Nephron (organoid): Measurements from ENCODE around the gene GLE1.

Experiments used
- H3K27ac Mint-ChIP-seq, 3 experiments: 2 replicates each; pipeline ENCODE4 v1.8.0; 2020; ENCODE audit warnings: mixed read lengths in 3 of 3, mild to moderate bottlenecking in 2 of 3, moderate library complexity in 1 of 3
- H3K27me3 Mint-ChIP-seq: 2 replicates; pipeline ENCODE4 v1.8.0; 2021; ENCODE audit warnings: low read depth, mild to moderate bottlenecking, moderate library complexity, mixed read lengths
- H3K36me3 Mint-ChIP-seq: 2 replicates; pipeline ENCODE4 v1.8.0; 2020; ENCODE audit warnings: low read depth, mixed read lengths
- H3K4me1 Mint-ChIP-seq: 2 replicates; pipeline ENCODE4 v1.8.0; 2020; ENCODE audit warnings: mixed read lengths
- H3K4me3 Mint-ChIP-seq, 3 experiments: 2 replicates each; pipeline ENCODE4 v1.8.0; 2020; ENCODE audit warnings: mild to moderate bottlenecking in 3 of 3, mixed read lengths in 3 of 3, moderate library complexity in 2 of 3
- H3K9me3 Mint-ChIP-seq: 2 replicates; pipeline ENCODE4 v1.8.0; 2020; ENCODE audit warnings: mixed read lengths
- TF ChIP-seq, protein P1 (sequence below), 3 experiments: fragments of 200-600 bp; sonication (generic); IDR thresholded peaks; one replicate each; pipeline ENCODE4 v1.5.0; 2021; ENCODE audit warnings: antibody characterized with exemption in 3 of 3; ENCODE audit not compliant: unreplicated experiment in 3 of 3

Gene GLE1

DNA sequence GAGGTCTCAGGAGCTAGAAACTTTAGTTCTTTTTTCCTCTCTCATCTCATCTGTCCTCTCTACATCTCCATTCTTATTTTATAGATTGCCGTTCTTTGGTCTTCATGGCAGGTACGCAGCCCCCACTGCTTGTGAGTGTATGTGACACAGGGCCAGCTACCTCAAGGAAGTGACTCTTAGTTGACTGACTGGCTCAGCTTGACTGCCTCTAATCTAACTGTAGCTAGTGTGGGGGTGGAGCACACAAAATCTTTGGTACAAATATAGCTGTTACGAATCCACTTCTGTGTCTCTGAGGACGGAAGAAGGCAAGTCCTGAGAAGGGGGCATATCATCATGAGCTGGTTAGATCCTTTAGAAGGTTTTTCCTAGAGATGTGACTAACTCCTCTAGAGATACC is 28.1 kb downstream of the GLE1 start:
- H3K4me1 Mint-ChIP-seq: no peaks in the 10 kb centered on the region
- no peaks in the 10 kb centered on the region for H3K9me3 Mint-ChIP-seq
- TF ChIP-seq, protein P1, sequence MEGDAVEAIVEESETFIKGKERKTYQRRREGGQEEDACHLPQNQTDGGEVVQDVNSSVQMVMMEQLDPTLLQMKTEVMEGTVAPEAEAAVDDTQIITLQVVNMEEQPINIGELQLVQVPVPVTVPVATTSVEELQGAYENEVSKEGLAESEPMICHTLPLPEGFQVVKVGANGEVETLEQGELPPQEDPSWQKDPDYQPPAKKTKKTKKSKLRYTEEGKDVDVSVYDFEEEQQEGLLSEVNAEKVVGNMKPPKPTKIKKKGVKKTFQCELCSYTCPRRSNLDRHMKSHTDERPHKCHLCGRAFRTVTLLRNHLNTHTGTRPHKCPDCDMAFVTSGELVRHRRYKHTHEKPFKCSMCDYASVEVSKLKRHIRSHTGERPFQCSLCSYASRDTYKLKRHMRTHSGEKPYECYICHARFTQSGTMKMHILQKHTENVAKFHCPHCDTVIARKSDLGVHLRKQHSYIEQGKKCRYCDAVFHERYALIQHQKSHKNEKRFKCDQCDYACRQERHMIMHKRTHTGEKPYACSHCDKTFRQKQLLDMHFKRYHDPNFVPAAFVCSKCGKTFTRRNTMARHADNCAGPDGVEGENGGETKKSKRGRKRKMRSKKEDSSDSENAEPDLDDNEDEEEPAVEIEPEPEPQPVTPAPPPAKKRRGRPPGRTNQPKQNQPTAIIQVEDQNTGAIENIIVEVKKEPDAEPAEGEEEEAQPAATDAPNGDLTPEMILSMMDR (IDR thresholded peaks at IDR 0.05; ENCODE audit: unreplicated experiment in 3 of 3): no peak
- H3K27ac Mint-ChIP-seq: no peak overlapping the region
- peaks cover 48% of the 10 kb centered on the region for H3K36me3 Mint-ChIP-seq
- H3K4me3 Mint-ChIP-seq: no peak overlapping the region
- H3K27me3 Mint-ChIP-seq: no peaks in the 10 kb centered on the region

DNA sequence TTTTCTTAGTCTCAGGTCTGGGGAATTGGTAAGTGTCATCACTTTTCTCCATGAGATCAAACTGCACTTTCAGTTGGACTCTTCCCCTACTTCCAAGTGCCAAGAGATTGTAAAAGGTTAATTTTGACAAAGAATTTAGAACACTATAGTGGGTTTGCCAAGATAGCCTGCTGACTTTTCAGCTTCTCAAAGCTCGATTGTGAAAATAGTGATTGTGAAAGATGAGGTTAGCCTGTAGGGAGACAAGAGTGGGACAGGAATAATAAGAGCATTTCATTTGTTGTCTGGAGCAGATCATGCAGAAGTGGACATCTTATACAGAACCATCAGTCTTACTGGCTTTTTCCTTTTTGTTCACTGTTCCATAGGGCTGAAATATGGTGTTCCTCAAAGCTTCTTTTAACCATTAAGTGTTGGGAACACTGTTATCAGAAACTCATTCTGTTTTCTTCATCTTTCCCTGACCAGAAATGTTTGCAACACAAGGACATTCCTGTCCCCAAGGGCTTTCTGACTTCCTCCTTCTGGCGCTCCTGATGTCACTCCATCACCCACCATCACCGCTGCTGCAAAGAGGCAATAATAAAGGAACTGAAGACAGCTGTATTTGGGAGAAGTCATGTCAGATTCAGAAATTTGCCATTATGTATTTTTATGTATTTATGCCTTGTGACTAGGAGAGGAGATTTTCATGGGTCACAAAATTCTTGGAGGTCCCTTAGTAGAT is 36.3 kb downstream of the GLE1 start:
- Mint-ChIP-seq H3K36me3 (peaks cover 58% of the 10 kb centered on the region), H3K4me3 (no peak overlapping the region), H3K9me3 (no peaks in the 10 kb centered on the region), H3K27ac (no peak overlapping the region), H3K4me1 (no peaks in the 10 kb centered on the region), H3K27me3 (no peaks in the 10 kb centered on the region)
- TF ChIP-seq, protein P1 (IDR thresholded peaks at IDR 0.05; ENCODE audit: unreplicated experiment in 3 of 3): no peak

DNA sequence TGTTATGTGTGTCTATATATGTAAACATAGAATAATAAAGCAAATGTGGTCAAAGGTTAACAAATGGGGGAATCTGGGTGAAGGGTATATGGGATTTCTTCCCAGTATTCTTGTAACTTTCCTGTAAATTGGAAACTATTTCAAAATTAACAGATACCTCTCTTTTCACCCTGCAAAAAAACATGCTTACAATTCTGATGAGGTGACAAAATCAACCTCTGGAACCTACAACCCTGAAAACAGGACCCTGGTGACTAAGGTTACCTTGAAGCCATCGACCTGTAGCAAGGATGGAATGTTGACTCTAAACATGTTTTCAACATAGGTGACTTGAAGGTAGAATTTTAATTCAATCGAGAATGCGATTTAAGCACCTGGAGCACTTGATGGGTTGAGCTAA is 42.0 kb downstream of the GLE1 start:
- H3K27me3 Mint-ChIP-seq: no peaks in the 10 kb centered on the region
- H3K4me1 Mint-ChIP-seq: peaks cover 30% of the 10 kb centered on the region
- H3K36me3 Mint-ChIP-seq: peaks cover 15% of the 10 kb centered on the region
- H3K4me3 Mint-ChIP-seq: no peak overlapping the region
- TF ChIP-seq, protein P1 (IDR thresholded peaks at IDR 0.05; ENCODE audit: unreplicated experiment in 3 of 3): no peak
- no peak overlapping the region for H3K27ac Mint-ChIP-seq
- no peaks in the 10 kb centered on the region for H3K9me3 Mint-ChIP-seq

DNA sequence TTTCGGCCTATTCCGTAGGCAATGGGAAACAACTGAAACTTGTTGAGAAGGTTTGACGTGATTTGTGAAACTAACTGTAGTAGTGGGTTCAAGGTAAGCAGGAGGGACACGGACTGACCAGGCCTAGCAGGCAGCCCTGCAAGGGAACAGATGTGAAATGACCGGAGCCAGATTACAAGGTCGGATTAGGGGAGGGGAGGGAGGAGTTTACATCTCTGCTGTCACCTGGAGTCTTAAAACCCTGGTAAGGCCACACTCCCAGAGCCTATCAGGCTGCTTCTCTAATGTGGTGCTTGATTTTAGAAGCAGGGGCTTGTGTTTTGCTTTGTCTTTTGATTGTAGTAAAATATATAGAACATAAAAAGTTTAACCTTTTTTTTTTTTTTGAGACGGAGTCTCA is 44.4 kb downstream of the GLE1 start:
- H3K27ac Mint-ChIP-seq: peak overlapping the region; percentile 39 to 71 (median 47)
- TF ChIP-seq, protein P1 (IDR thresholded peaks at IDR 0.05; ENCODE audit: unreplicated experiment in 3 of 3): no peak
- H3K27me3 Mint-ChIP-seq: no peaks in the 10 kb centered on the region
- H3K4me3 Mint-ChIP-seq: peak overlapping the region in 2 of 3 experiments; percentile 44 to 65
- H3K9me3 Mint-ChIP-seq: no peaks in the 10 kb centered on the region
- peaks cover 35% of the 10 kb centered on the region for H3K4me1 Mint-ChIP-seq
- peaks cover 4% of the 10 kb centered on the region for H3K36me3 Mint-ChIP-seq

DNA sequence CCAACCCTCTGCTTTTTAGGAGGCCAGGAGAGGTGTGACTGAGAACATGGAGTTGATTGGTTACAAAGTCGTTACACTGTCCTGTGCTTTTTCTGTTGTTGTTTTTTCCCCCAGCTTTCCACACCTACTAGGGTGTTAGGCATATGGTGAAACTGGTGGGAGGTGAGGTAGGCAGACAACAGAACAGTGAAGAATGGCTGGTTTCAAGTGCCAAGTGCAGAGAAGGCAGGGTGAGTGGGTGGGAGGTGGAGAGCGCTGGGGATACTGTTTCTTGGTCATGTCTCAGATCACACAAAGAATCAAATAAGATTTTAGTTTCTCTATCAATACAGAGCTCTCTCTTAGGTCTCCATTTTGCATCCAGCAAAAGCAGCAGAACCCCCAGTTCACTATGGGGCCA is 45.7 kb downstream of the GLE1 start:
- H3K27ac Mint-ChIP-seq: peak overlapping the region; percentile 90 to 98 (median 97)
- H3K27me3 Mint-ChIP-seq: no peaks in the 10 kb centered on the region
- H3K4me1 Mint-ChIP-seq: peaks cover 35% of the 10 kb centered on the region
- TF ChIP-seq, protein P1 (IDR thresholded peaks at IDR 0.05; ENCODE audit: unreplicated experiment in 3 of 3): no peak
- peak overlapping the region; percentile 55 to 95 (median 95) for H3K4me3 Mint-ChIP-seq
- H3K36me3 Mint-ChIP-seq: no peaks in the 10 kb centered on the region
- no peaks in the 10 kb centered on the region for H3K9me3 Mint-ChIP-seq
